Body of pancreas (tissue), 4 donors: ENCODE data around the gene CBFB. TPM values are rescaled to one million over a fixed set of nuclear protein-coding genes. Genes with fewer than 3 reads are reported as not detected.

Experiments
- ATAC-seq: fragments of 150-250 bp; one replicate; pipeline ENCODE4 v1.9.1; 2016
- DNase-seq, 4 donors: peaks; one replicate each; pipeline ENCODE4 v3.0.0-alpha.2; 2019
- H3K27ac ChIP-seq, 4 donors: fragments of 200-600 bp; sonication (generic); 1 replicate in 3 of 4; 2 replicates in 1 of 4; pipeline versions ENCODE4 v1.5.1 to v1.6.1; 2016 to 2019; ENCODE audit warnings: mild to moderate bottlenecking in 1 of 4, mixed read lengths in 1 of 4, moderate library complexity in 1 of 4
- H3K27me3 ChIP-seq, 2 donors: fragments of 200-600 bp; sonication (generic); one replicate each; pipeline ENCODE4 v1.6.0; 2016; ENCODE audit warnings: mild to moderate bottlenecking in 1 of 2
- H3K36me3 ChIP-seq, 2 donors: fragments of 200-600 bp; sonication (generic); replicated peaks in 1 of 2; 2 replicates each; pipeline ENCODE4 v1.5.1; 2016; ENCODE audit warnings: low read depth in 2 of 2; ENCODE audit not compliant: insufficient read depth in 1 of 2
- H3K4me1 ChIP-seq: fragments of 200-600 bp; sonication (generic); one replicate; pipeline ENCODE4 v1.6.0; 2016
- H3K4me3 ChIP-seq, 2 donors: fragments of 200-600 bp; sonication (generic); 1 replicate in 1 of 2; 2 replicates in 1 of 2; pipeline ENCODE4 v1.5.1; 2016 to 2019
- H3K9me3 ChIP-seq, 3 donors: fragments of 200-600 bp; sonication (generic); 1 replicate in 2 of 3; 2 replicates in 1 of 3; pipeline ENCODE4 v1.5.1; 2016
- CTCF ChIP-seq, 7 experiments: fragments of 450-650 bp in 4 of 7; fragments of 200-600 bp in 3 of 7; sonication (generic) in 3 of 7; IDR thresholded peaks; one replicate each; pipeline ENCODE4 v1.5.1; 2016 to 2019; ENCODE audit warnings: antibody characterized with exemption in 7 of 7
- POLR2A ChIP-seq, 3 donors: fragments of 450-650 bp; IDR thresholded peaks; one replicate each; pipeline ENCODE4 v1.6.1; 2016; ENCODE audit warnings: antibody characterized with exemption in 3 of 3, mild to moderate bottlenecking in 2 of 3
- WGBS, 2 donors: methylation state at CpG; one replicate each; pipeline ENCODE4 v1.1.5; 2017; 5-methylcytosine and 5-hydroxymethylcytosine counted together
- intact Hi-C: fragments of 100-400 bp; cut with DNase I; formaldehyde crosslinking; loops from one replicate; pipeline ENCODE4 v1.15.1; 2023
- total RNA-seq, 2 donors: library from RNA; depleted of rRNA; stranded (reverse); fragments of >200 nt; gene quantifications; one replicate each; pipeline ENCODE4 v1.1.0, GENCODE V29; 2016

CBFB gene
- total RNA-seq, 2 donors from 2014 or later: 28.0 to 41.9 TPM

- H3K4me3 ChIP-seq: no peak overlapping the region
Observed at GRCh38 chr16:67034487-67034886, 5.5 kb downstream of the CBFB start.

GRCh38 chr16:67035364-67035763 is 6.4 kb downstream of the CBFB start:
- DNase-seq (no peak), ATAC-seq (no peak)
- Histone ChIP-seq H3K4me1 (peaks cover 18% of the 10 kb centered on the region), H3K27me3 (no peaks in the 10 kb centered on the region), H3K9me3 (no peaks in the 10 kb centered on the region), H3K4me3 (no peak overlapping the region), H3K27ac (no peak overlapping the region), H3K36me3 (no peaks in the 10 kb centered on the region)
- intact Hi-C loops: no loop called here
- WGBS, 2 donors: 48 to 87% methylated on average over 1 of the region's 1 CpG
- no peak for TF ChIP-seq POLR2A (IDR thresholded peaks at IDR 0.05)

More at GRCh38 chr16:67034487-67034886, 5.5 kb downstream of the CBFB start:
- 39 to 54% methylated on average over 4 of the region's 4 CpGs for WGBS, 2 donors
- TF ChIP-seq POLR2A (IDR thresholded peaks at IDR 0.05) (no peak), CTCF (IDR thresholded peaks at IDR 0.05) (no peak)
- no peak for DNase-seq
- Histone ChIP-seq H3K9me3 (no peaks in the 10 kb centered on the region), H3K36me3 (no peaks in the 10 kb centered on the region), H3K27me3 (no peaks in the 10 kb centered on the region), H3K27ac (no peak overlapping the region), H3K4me1 (peaks cover 20% of the 10 kb centered on the region)
- intact Hi-C loops: no loop called here
- ATAC-seq: no peak

DNA sequence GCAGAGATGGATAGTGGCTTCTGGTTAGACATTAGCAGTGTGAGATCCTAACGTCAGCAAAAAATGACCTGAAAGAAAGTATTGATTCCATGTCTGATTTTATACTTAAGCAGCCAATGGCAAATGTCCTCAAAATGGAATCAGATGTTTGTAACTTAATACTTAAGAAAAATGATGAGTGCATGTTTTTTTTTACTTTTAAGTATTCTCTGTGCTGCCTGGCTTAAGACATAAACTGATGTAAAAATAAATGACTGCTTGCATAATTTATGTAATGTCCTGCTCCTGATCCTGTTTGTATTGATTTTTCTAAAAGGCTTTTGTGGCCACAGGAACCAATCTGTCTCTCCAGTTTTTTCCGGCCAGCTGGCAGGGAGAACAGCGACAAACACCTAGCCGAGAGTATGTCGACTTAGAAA is 7.4 kb downstream of the CBFB start:
- ATAC-seq (no peak), DNase-seq (peak in 3 of 4 donors; percentile 20 to 45 (median 35))
- 20 to 40% methylated on average over 5 of the region's 5 CpGs for WGBS, 2 donors
- intact Hi-C loops: no loop called here
- Histone ChIP-seq H3K9me3 (no peaks in the 10 kb centered on the region), H3K4me1 (peaks cover 8% of the 10 kb centered on the region), H3K36me3 (no peaks in the 10 kb centered on the region), H3K4me3 (no peak overlapping the region), H3K27ac (peak overlapping the region in 2 of 4 donors; percentile 15 to 31), H3K27me3 (no peaks in the 10 kb centered on the region)
- no peak for TF ChIP-seq POLR2A (IDR thresholded peaks at IDR 0.05)
- no peak for TF ChIP-seq CTCF (IDR thresholded peaks at IDR 0.05)

GRCh38 chr16:67039260-67040020 is 10.5 kb downstream of the CBFB start:
- DNase-seq: no peak
- Histone ChIP-seq H3K4me1 (peaks cover under 1% of the 10 kb centered on the region), H3K36me3 (no peaks in the 10 kb centered on the region), H3K9me3 (no peaks in the 10 kb centered on the region), H3K27ac (no peak overlapping the region), H3K27me3 (no peaks in the 10 kb centered on the region), H3K4me3 (no peak overlapping the region)
- intact Hi-C loops: no loop called here
- 90 to 92% methylated on average over 2 of the region's 2 CpGs for WGBS, 2 donors
- TF ChIP-seq CTCF (IDR thresholded peaks at IDR 0.05) (no peak), POLR2A (IDR thresholded peaks at IDR 0.05) (no peak)
- ATAC-seq: no peak

DNA sequence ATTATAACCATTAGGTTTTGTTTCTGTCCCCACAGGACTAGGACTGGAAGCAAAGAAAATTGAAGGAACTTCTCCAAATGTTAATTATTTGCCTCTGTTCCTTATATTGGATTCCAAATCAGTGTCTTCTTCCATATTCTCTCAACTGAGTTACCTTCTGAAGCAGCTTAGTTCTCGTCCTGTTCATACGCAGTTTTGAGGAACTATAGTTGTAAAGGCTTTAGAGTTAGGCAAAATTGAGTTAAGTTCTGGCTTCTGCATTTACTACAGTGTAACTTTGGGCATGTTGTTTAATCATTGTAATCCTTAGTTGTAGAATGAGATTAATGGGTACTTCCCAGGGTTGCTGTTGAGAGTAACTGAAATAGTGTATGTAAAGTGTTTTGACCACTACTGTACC is 11.2 kb downstream of the CBFB start:
- Histone ChIP-seq H3K36me3 (no peaks in the 10 kb centered on the region), H3K4me3 (no peak overlapping the region), H3K27ac (no peak overlapping the region), H3K4me1 (no peaks in the 10 kb centered on the region), H3K9me3 (no peaks in the 10 kb centered on the region), H3K27me3 (no peaks in the 10 kb centered on the region)
- ATAC-seq: no peak
- intact Hi-C loops: no loop called here
- DNase-seq: no peak
- TF ChIP-seq CTCF (IDR thresholded peaks at IDR 0.05) (no peak), POLR2A (IDR thresholded peaks at IDR 0.05) (no peak)
- 82 to 86% methylated on average over 2 of the region's 2 CpGs for WGBS, 2 donors
